Body of pancreas (tissue), 4 donors: ENCODE measurements around the gene SLC19A1.

Experiments used
- CTCF ChIP-seq, 7 experiments: fragments of 450-650 bp in 4 of 7; fragments of 200-600 bp in 3 of 7; sonication (generic) in 3 of 7; IDR thresholded peaks; one replicate each; pipeline ENCODE4 v1.5.1; 2016 to 2019; ENCODE audit warnings: antibody characterized with exemption in 7 of 7
- POLR2A ChIP-seq, 3 donors: fragments of 450-650 bp; IDR thresholded peaks; one replicate each; pipeline ENCODE4 v1.6.1; 2016; ENCODE audit warnings: antibody characterized with exemption in 3 of 3, mild to moderate bottlenecking in 2 of 3

- no peak for TF ChIP-seq CTCF (IDR thresholded peaks at IDR 0.05)
- TF ChIP-seq POLR2A (IDR thresholded peaks at IDR 0.05), result no peak
Measured at GRCh38 chr21:45487891-45488600, 54.2 kb downstream of the SLC19A1 start.
